B cell (primary cell): ENCODE results near the gene IBA57. TPM values are rescaled to one million over a fixed set of nuclear protein-coding genes. Genes with fewer than 3 reads are reported as not detected.

ENCODE experiments used
- ATAC-seq: fragments of 200-7000 bp; cut with Tn5 transposase; one replicate; pipeline ENCODE4 v1.10.0; 2021; ENCODE audit warnings: low read depth, mild to moderate bottlenecking, moderate number of reproducible peaks, moderate library complexity
- CTCF ChIA-PET: fragments of 350-600 bp; sonication (Branson Sonifier 250); formaldehyde crosslinking; loops from one replicate; lab custom pipeline; 2021; ENCODE audit warnings: antibody characterized with exemption, inconsistent platforms; lab: Charles Lee
- POLR2A ChIA-PET: fragments of 350-600 bp; sonication (Branson Sonifier 250); formaldehyde crosslinking; loops from one replicate; lab custom pipeline; 2021; ENCODE audit warnings: antibody characterized with exemption; lab: Charles Lee
- DNase-seq: peaks from one replicate; pipeline ENCODE4 v3.0.0; 2013
- H2AFZ ChIP-seq: 2 replicates; pipeline ENCODE4 v1.6.1; 2012; ENCODE audit warnings: mild to moderate bottlenecking, low read depth, low read length; ENCODE audit not compliant: insufficient read depth, poor library complexity, severe bottlenecking
- H3K27ac ChIP-seq, 2 donors: 1 replicate in 1 of 2; 2 replicates in 1 of 2; pipeline ENCODE4 v1.5.1; 2012 to 2013; ENCODE audit warnings: low read length in 2 of 2, mild to moderate bottlenecking in 2 of 2, moderate library complexity in 1 of 2
- H3K27me3 ChIP-seq, 4 experiments: fragments of 200-600 bp in 1 of 4; sonication (generic) in 1 of 4; replicated peaks in 1 of 4; 1 replicate in 2 of 4; 2 replicates in 2 of 4; pipeline versions ENCODE4 v1.6.1 to v1.7.0; 2013 to 2016; ENCODE audit warnings: low read length in 3 of 4, mild to moderate bottlenecking in 2 of 4, mixed read lengths in 1 of 4, moderate library complexity in 1 of 4; ENCODE audit not compliant: insufficient read depth in 4 of 4, control insufficient read depth in 3 of 4; ENCODE audit errors: control extremely low read depth in 1 of 4
- H3K36me3 ChIP-seq, 2 experiments: replicated peaks in 1 of 2; 1 replicate in 1 of 2; 2 replicates in 1 of 2; pipeline versions ENCODE4 v1.6.1 to v1.7.1; 2013; ENCODE audit warnings: low read length in 1 of 2; ENCODE audit not compliant: insufficient read depth in 2 of 2, control insufficient read depth in 1 of 2; ENCODE audit errors: control extremely low read depth in 1 of 2, extremely low read depth in 1 of 2
- H3K4me1 ChIP-seq, 2 donors: fragments of 200-600 bp in 1 of 2; sonication (generic) in 1 of 2; 1 replicate in 1 of 2; 2 replicates in 1 of 2; pipeline versions ENCODE4 v1.5.1 to v1.6.1; 2013 to 2017; ENCODE audit warnings: low read length in 2 of 2; ENCODE audit not compliant: control insufficient read depth in 2 of 2, insufficient read depth in 2 of 2
- H3K4me2 ChIP-seq: replicated peaks from 2 replicates; pipeline ENCODE3; 2012; ENCODE audit warnings: mild to moderate bottlenecking, low read depth, low read length; ENCODE audit not compliant: poor library complexity, severe bottlenecking
- H3K4me3 ChIP-seq, 5 experiments: fragments of 200-600 bp in 1 of 5; sonication (generic) in 1 of 5; 1 replicate in 3 of 5; 2 replicates in 2 of 5; pipeline versions ENCODE4 v1.5.1 to v1.7.0; 2011 to 2016; ENCODE audit warnings: low read length in 4 of 5, mild to moderate bottlenecking in 4 of 5, low read depth in 2 of 5, control low read depth in 1 of 5, moderate library complexity in 1 of 5; ENCODE audit not compliant: insufficient read depth in 1 of 5; ENCODE audit errors: control extremely low read depth in 1 of 5, extremely low read depth in 1 of 5
- H3K79me2 ChIP-seq: fragments of 200-600 bp; sonication (generic); one replicate; pipeline ENCODE4 v1.6.0; 2016; ENCODE audit warnings: low read length; ENCODE audit not compliant: control insufficient read depth, insufficient read depth
- H3K9ac ChIP-seq: fragments of 200-600 bp; sonication (generic); 2 replicates; pipeline ENCODE4 v1.6.1; 2017; ENCODE audit warnings: mild to moderate bottlenecking, low read length, moderate library complexity
- H3K9me3 ChIP-seq, 3 donors: one replicate each; pipeline versions ENCODE4 v1.6.1 to v1.7.1; 2013; ENCODE audit warnings: low read length in 2 of 3; ENCODE audit not compliant: control insufficient read depth in 2 of 3, insufficient read depth in 1 of 3; ENCODE audit errors: control extremely low read depth in 1 of 3
- H4K20me1 ChIP-seq: 2 replicates; pipeline ENCODE4 v1.6.0; 2012; ENCODE audit warnings: mild to moderate bottlenecking, low read length; ENCODE audit not compliant: insufficient read depth, control insufficient read depth, poor library complexity, severe bottlenecking
- H3K27ac Mint-ChIP-seq: one replicate; pipeline ENCODE4 v1.8.0; 2021; ENCODE audit warnings: mixed read lengths
- H3K27me3 Mint-ChIP-seq: one replicate; pipeline ENCODE4 v1.8.0; 2021; ENCODE audit warnings: mixed read lengths
- H3K4me1 Mint-ChIP-seq: one replicate; pipeline ENCODE4 v1.8.0; 2021; ENCODE audit warnings: mixed read lengths
- H3K4me3 Mint-ChIP-seq: one replicate; pipeline ENCODE4 v1.8.0; 2021; ENCODE audit warnings: mixed read lengths
- H3K9me3 Mint-ChIP-seq: one replicate; pipeline ENCODE4 v1.8.0; 2022; ENCODE audit warnings: mixed read lengths; ENCODE audit not compliant: insufficient read depth
- EZH2 ChIP-seq: IDR thresholded peaks from 2 replicates; pipeline ENCODE4 v1.6.1; 2012; ENCODE audit warnings: borderline replicate concordance, low read depth, mild to moderate bottlenecking, moderate library complexity, low read length; ENCODE audit not compliant: insufficient read depth, poor library complexity, severe bottlenecking
- WGBS: methylation state at CpG from one replicate; pipeline ENCODE4 v1.1.5; 2013; ENCODE audit warnings: missing lambda C conversion rate; ENCODE audit not compliant: insufficient coverage; 5-methylcytosine and 5-hydroxymethylcytosine counted together
- intact Hi-C: fragments of 100-400 bp; cut with micrococcal nuclease; formaldehyde crosslinking; loops from one replicate; pipeline ENCODE4 v1.10.0; 2022
- polyA plus RNA-seq: library from polyadenylated mRNA; depleted of rRNA; stranded (reverse); fragments of >200 nt; gene quantifications from 2 replicates; pipeline ENCODE4 v1.2.3, GENCODE V29; 2012
- total RNA-seq, 2 donors: library from RNA; stranded (reverse); fragments of 120-200 nt in 1 of 2; gene quantifications; 1 replicate in 1 of 2; 2 replicates in 1 of 2; pipeline versions ENCODE4 v1.2.3 to v1.2.4, GENCODE V29; 2013 to 2022
- TF ChIP-seq, protein P1 (sequence below): fragments of 200-600 bp; IDR thresholded peaks from one replicate; pipeline ENCODE4 v1.8.0; 2022; ENCODE audit warnings: antibody characterized with exemption, mild to moderate bottlenecking

Gene IBA57
- total and polyA plus RNA-seq, 2 donors (not counting 1 experiment from before 2014, with no cell fraction given) = 5.2 to 12.8 TPM

DNA sequence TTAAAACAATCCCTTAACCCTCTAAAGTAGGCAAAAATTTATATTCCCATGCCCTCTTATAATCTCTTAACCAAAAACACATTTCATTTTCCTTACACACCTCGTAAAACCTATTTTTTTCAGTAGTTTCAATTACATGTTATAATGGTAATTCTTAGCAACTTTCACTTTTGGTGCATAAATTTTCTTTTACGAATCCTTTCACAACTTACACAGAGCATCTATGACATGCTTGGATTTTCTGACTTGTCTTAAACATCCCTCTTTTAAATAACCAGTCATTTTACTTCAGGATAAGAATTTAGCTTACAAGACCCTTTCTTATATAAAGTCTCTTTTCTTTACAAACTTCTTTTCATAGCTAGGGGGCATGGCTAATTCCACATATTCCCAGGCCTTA lies 47.6 kb upstream of the IBA57 start:
- Histone ChIP-seq H2AFZ (no peak overlapping the region), H3K36me3 (no peaks in the 10 kb centered on the region), H3K27me3 (no peaks in the 10 kb centered on the region), H3K4me1 (peaks cover 10 to 11% of the 10 kb centered on the region in 2 donors), H3K79me2 (no peaks in the 10 kb centered on the region), H3K9ac (no peak overlapping the region), H3K9me3 (no peaks in the 10 kb centered on the region), H3K4me2 (no peak overlapping the region), H4K20me1 (no peaks in the 10 kb centered on the region), H3K27ac (no peak overlapping the region), H3K4me3 (no peak overlapping the region)
- H3K4me1 Mint-ChIP-seq = peaks cover 5% of the 10 kb centered on the region
- H3K9me3 Mint-ChIP-seq = peaks cover 3% of the 10 kb centered on the region
- no peaks in the 10 kb centered on the region for H3K27me3 Mint-ChIP-seq
- intact Hi-C loops = no loop called here
- no CpG with 5 or more reads among the region's 2 CpGs for WGBS
- TF ChIP-seq EZH2 = no peak
- TF ChIP-seq, protein P1, sequence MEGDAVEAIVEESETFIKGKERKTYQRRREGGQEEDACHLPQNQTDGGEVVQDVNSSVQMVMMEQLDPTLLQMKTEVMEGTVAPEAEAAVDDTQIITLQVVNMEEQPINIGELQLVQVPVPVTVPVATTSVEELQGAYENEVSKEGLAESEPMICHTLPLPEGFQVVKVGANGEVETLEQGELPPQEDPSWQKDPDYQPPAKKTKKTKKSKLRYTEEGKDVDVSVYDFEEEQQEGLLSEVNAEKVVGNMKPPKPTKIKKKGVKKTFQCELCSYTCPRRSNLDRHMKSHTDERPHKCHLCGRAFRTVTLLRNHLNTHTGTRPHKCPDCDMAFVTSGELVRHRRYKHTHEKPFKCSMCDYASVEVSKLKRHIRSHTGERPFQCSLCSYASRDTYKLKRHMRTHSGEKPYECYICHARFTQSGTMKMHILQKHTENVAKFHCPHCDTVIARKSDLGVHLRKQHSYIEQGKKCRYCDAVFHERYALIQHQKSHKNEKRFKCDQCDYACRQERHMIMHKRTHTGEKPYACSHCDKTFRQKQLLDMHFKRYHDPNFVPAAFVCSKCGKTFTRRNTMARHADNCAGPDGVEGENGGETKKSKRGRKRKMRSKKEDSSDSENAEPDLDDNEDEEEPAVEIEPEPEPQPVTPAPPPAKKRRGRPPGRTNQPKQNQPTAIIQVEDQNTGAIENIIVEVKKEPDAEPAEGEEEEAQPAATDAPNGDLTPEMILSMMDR = no peak
- no peak for ATAC-seq
- no peak overlapping the region for H3K4me3 Mint-ChIP-seq
- ChIA-PET CTCF (interaction anchor here (1.1 kb wide), 1 partner anchor 397 kb away, joined by 3 read pairs; no protein-coding TSS in a partner anchor), POLR2A (no interaction called here)
- no peak for DNase-seq
- no peak overlapping the region for H3K27ac Mint-ChIP-seq

DNA sequence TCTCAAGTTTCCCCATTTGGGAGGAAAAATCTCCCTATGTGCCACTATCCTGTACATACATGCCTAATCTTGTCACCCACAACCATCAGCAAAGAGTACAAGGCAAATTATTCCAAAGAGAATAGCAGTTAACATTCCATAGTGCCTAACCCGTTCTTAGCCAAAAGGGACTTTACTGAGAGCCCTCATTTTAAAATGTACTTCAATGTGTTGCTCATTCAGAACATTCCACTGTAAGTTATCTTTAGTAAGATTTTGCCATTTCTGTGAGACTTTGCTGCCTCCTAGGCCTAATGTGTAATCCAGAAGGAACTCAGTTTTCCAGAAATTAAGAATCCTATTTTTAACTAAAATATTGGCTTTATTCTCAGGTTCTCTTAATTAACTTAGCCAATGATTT lies 45.3 kb upstream of the IBA57 start:
- ATAC-seq (no peak), DNase-seq (no peak)
- ChIA-PET POLR2A (no interaction called here), CTCF (no interaction called here)
- Mint-ChIP-seq H3K4me3 (no peak overlapping the region), H3K4me1 (peaks cover 5% of the 10 kb centered on the region), H3K27me3 (no peaks in the 10 kb centered on the region), H3K9me3 (peaks cover 3% of the 10 kb centered on the region), H3K27ac (no peak overlapping the region)
- Histone ChIP-seq H3K4me2 (no peak overlapping the region), H3K79me2 (no peaks in the 10 kb centered on the region), H3K27ac (no peak overlapping the region), H3K4me1 (peaks cover 10 to 11% of the 10 kb centered on the region in 2 donors), H3K4me3 (no peak overlapping the region), H4K20me1 (no peaks in the 10 kb centered on the region), H3K9ac (no peak overlapping the region), H3K36me3 (no peaks in the 10 kb centered on the region), H3K9me3 (no peaks in the 10 kb centered on the region), H2AFZ (no peak overlapping the region), H3K27me3 (no peaks in the 10 kb centered on the region)
- intact Hi-C loops = no loop called here
- TF ChIP-seq, protein P1 = no peak
- no peak for TF ChIP-seq EZH2
- no CpG with 5 or more reads among the region's 1 CpG for WGBS
